ENCODE results near the gene ZCCHC17. TPM values are rescaled to one million over a fixed set of nuclear protein-coding genes. Genes with fewer than 3 reads are reported as not detected.

The ZCCHC17 gene
- polyA plus RNA-seq, 1 experiment: 39.2 TPM

DNA sequence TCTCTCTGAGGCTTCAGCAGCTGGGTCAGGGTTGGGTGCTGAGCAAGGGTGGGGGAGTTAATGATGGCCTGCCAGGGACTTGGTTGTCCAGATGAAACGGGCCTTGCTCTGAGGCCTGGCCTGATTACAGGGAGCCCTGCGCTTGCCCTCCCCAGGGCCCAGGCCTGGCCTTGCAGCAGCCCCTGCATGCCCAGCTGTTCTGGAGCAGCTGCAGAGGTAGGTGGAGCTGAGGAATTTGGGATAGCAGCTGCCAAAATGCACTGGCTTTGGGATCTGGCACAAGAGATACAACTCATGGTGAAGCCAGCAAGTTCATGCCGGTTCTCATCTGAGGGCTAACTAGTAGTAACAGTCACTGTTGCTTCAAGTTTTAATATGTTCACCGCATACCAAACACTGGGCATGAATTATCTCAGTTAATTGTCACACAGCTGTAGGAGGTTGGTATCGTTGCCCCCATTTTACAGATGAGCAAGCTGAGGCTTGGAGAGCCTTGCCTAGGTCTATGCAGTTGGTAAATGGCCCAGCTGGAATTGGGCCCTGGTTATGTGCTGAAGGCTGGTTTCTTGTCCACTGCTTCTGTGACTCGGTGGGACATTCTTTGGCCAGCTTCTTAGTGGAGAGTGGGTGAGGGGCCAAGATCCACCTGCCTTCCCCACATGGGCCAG lies 108.9 kb downstream of the ZCCHC17 start:
- Histone ChIP-seq H3K27me3 (ENCODE audit: control insufficient read depth, insufficient read depth, low read length) (no peaks in the 10 kb centered on the region), H3K36me3 (ENCODE audit: control insufficient read depth, insufficient read depth, low read length) (no peaks in the 10 kb centered on the region), H3K4me3 (ENCODE audit: low read depth, low read length) (no peak overlapping the region)
- DNase-seq (ENCODE audit: low read depth): no peak
- POLR2A ChIA-PET: no interaction called here
- CTCF ChIA-PET: interaction anchor here (1.0 to 1.9 kb wide), 2 partner anchors 10 to 15 kb away, joined by 4 to 8 read pairs; no protein-coding TSS in a partner anchor
- TF ChIP-seq, protein P1, sequence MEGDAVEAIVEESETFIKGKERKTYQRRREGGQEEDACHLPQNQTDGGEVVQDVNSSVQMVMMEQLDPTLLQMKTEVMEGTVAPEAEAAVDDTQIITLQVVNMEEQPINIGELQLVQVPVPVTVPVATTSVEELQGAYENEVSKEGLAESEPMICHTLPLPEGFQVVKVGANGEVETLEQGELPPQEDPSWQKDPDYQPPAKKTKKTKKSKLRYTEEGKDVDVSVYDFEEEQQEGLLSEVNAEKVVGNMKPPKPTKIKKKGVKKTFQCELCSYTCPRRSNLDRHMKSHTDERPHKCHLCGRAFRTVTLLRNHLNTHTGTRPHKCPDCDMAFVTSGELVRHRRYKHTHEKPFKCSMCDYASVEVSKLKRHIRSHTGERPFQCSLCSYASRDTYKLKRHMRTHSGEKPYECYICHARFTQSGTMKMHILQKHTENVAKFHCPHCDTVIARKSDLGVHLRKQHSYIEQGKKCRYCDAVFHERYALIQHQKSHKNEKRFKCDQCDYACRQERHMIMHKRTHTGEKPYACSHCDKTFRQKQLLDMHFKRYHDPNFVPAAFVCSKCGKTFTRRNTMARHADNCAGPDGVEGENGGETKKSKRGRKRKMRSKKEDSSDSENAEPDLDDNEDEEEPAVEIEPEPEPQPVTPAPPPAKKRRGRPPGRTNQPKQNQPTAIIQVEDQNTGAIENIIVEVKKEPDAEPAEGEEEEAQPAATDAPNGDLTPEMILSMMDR (IDR thresholded peaks at IDR 0.05; ENCODE audit: insufficient read depth, low read depth, low read length): no peak

DNA sequence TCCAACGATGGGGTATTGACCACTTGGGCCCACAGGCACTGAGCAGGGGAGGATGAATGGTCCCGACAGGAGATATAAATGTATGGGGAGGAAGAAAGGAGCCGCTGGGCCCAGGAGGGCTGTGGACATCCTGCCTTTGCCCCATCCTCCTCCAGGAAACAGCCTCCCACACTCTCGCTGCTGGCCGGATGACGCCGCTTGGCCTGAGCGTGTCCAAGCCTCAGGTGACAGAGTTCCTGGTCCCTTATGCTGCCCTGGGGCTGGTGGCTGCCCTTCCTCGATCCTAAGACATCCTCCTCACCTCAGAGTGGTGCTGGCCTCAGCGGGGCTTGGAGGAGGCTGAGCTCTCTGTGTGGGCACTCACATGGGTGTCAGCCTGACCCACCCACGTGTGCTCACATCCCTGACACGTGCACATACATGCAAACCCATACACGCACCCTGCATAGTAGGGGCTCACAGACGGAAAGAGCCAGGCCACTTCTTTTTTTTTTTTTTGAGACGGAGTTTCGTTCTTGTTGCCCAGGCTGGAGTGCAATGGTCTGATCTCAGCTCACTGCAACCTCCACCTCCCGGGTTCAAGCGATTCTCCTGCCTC lies 110.3 kb downstream of the ZCCHC17 start:
- Histone ChIP-seq H3K27me3 (ENCODE audit: control insufficient read depth, insufficient read depth, low read length) (no peaks in the 10 kb centered on the region), H3K4me3 (ENCODE audit: low read depth, low read length) (no peak overlapping the region), H3K36me3 (ENCODE audit: control insufficient read depth, insufficient read depth, low read length) (no peaks in the 10 kb centered on the region)
- no peak for DNase-seq (ENCODE audit: low read depth)
- ChIA-PET CTCF (interaction anchor here (1.0 to 1.9 kb wide), 2 partner anchors 11 to 16 kb away, joined by 4 to 8 read pairs; no protein-coding TSS in a partner anchor), POLR2A (no interaction called here)
- TF ChIP-seq, protein P1 (IDR thresholded peaks at IDR 0.05; ENCODE audit: insufficient read depth, low read depth, low read length): no peak

DNA sequence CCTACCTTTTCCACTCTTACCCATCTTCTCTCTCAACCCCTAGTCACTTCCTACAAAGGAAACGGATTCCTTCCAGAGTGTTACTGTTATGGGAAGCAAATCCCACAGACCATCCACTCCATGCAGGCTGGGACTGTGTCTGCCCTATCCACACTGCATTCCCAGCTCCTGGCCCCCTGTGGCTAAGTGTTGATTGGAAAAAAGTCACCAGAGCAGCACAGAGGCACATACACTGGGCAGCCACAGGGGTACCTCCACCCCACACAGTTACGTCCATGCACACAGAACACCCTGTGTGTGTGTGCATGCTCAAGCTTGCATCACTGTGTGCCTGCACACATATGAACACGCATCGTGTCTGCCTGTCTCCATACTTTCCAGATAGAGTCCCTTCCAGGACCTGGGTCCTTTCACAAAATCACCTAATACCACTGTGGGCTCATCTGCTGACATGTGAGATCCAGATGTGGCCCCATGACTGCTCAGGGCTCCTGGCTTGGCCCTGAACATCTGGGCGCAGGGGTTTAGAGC lies 112.0 kb downstream of the ZCCHC17 start:
- Histone ChIP-seq H3K36me3 (ENCODE audit: control insufficient read depth, insufficient read depth, low read length) (no peaks in the 10 kb centered on the region), H3K27me3 (ENCODE audit: control insufficient read depth, insufficient read depth, low read length) (no peaks in the 10 kb centered on the region), H3K4me3 (ENCODE audit: low read depth, low read length) (no peak overlapping the region)
- DNase-seq (ENCODE audit: low read depth): no peak
- ChIA-PET CTCF (interaction anchor here (1.6 to 20.2 kb wide), 2 partner anchors 11 to 13 kb away, joined by 9 to 387 read pairs; no protein-coding TSS in a partner anchor), POLR2A (no interaction called here)
- TF ChIP-seq, protein P1 (IDR thresholded peaks at IDR 0.05; ENCODE audit: insufficient read depth, low read depth, low read length): no peak

DNA sequence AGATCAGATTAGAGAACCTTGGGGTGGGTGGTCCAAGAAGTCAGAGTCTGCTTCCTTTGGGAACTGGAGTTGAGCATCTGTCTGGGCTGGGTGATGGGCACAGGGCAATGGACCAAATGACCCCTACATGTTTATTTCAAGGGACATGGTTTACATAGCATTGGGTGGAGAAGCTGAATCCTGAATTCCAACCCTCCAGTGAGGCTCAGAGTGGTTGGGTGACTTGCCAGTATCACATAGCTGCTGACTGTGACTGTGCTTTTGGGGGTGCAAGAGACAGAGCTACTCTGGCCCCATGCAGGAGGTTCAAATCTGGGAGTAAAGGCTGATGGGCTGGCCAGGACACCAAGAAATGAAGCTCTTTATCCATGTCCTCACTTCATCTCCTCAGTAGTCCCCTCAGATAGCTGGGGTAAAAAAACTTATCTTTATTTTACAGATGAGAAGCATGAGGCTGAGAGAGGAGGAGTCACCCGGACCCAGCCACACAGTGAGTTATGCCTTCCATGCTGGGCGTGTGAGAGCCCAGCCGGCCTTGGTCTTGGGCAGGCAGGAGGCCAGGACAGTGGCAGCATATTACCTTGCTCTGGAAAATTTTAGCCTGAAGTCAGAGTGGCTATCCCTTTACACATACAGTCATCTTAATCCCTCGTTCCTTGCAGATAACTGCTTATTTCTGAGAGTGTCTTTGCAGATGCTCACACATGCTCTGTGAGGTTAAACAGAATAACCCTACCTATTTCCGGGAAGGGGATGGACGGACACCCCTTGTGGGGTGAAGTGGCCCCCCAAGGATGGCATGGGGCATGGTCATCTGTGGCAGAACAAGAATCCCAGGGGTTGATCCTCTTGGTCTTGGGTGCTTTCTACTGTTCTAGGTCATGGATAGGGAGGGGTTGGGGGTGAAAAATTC lies 113.4 kb downstream of the ZCCHC17 start:
- no peak for DNase-seq (ENCODE audit: low read depth)
- Histone ChIP-seq H3K36me3 (ENCODE audit: control insufficient read depth, insufficient read depth, low read length) (peaks cover 1% of the 10 kb centered on the region; the same call in 1 of the 2 replicates), H3K27me3 (ENCODE audit: control insufficient read depth, insufficient read depth, low read length) (no peaks in the 10 kb centered on the region), H3K4me3 (ENCODE audit: low read depth, low read length) (no peak overlapping the region)
- CTCF ChIA-PET: interaction anchor here (0.7 to 20.2 kb wide), 5 partner anchors 12 to 710 kb away, joined by 3 to 387 read pairs (median 4); no protein-coding TSS in a partner anchor
- TF ChIP-seq, protein P1 (IDR thresholded peaks at IDR 0.05; ENCODE audit: insufficient read depth, low read depth, low read length): no peak
- POLR2A ChIA-PET: no interaction called here

Measured in BJ (cell line).